MM.1S (cell line): ENCODE results near the gene SDC3.

Experiments
- EZH2 ChIP-seq: fragments of 300-600 bp; sonication (generic); optimal IDR thresholded peaks from 2 replicates; pipeline ENCODE3; 2017; ENCODE audit warnings: low read depth, mild to moderate bottlenecking, antibody characterized with exemption, low read length, mixed read lengths
- EZH2phosphoT487 ChIP-seq: fragments of 300-600 bp; sonication (generic); IDR thresholded peaks from 2 replicates; pipeline ENCODE4 v1.6.1; 2018; ENCODE audit warnings: antibody characterized with exemption, low read length
- TF ChIP-seq, protein P1 (sequence below): fragments of 300-600 bp; sonication (generic); IDR thresholded peaks from 2 replicates; pipeline ENCODE4 v1.5.1; 2016; ENCODE audit warnings: antibody characterized with exemption, low read length, mixed read lengths

DNA sequence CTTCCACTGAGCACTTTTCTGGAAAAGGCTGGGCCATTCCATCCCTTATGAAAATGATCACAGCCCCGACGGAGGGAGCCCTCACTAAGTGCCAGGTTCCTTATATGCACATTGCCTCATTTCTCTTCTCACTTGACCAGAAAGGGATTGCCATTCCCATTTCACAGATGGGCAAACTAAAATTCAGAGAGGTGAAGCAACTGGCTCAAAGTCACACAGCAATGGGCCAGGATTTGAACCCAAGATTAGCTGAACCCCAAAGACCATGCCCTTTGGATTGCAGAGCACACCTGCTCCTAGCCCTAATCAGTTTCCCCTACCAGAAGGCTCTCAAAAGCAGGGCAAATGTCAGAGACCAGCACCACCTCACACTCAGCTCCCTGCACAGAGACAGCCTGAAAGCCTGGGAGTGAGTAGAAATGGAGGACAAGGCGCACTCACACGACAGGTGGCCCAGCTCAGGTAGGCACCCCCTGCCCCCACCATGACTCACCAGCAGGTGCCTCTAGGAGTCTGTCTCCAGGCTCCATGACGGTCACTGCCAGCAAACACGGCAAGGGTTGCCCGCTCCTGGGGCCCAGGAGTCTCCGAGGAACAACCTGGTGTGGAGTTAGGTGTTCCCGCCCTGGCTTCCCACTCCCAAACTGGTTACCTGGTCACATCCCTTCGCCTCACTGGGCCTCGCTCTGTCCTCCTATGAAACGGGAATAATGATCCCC lies 21.7 kb downstream of the SDC3 start:
- TF ChIP-seq, protein P1, sequence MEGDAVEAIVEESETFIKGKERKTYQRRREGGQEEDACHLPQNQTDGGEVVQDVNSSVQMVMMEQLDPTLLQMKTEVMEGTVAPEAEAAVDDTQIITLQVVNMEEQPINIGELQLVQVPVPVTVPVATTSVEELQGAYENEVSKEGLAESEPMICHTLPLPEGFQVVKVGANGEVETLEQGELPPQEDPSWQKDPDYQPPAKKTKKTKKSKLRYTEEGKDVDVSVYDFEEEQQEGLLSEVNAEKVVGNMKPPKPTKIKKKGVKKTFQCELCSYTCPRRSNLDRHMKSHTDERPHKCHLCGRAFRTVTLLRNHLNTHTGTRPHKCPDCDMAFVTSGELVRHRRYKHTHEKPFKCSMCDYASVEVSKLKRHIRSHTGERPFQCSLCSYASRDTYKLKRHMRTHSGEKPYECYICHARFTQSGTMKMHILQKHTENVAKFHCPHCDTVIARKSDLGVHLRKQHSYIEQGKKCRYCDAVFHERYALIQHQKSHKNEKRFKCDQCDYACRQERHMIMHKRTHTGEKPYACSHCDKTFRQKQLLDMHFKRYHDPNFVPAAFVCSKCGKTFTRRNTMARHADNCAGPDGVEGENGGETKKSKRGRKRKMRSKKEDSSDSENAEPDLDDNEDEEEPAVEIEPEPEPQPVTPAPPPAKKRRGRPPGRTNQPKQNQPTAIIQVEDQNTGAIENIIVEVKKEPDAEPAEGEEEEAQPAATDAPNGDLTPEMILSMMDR = no peak
- no peak for TF ChIP-seq EZH2phosphoT487
- no peak for TF ChIP-seq EZH2
